ENCODE measurements around the gene C1QL1.

DNA sequence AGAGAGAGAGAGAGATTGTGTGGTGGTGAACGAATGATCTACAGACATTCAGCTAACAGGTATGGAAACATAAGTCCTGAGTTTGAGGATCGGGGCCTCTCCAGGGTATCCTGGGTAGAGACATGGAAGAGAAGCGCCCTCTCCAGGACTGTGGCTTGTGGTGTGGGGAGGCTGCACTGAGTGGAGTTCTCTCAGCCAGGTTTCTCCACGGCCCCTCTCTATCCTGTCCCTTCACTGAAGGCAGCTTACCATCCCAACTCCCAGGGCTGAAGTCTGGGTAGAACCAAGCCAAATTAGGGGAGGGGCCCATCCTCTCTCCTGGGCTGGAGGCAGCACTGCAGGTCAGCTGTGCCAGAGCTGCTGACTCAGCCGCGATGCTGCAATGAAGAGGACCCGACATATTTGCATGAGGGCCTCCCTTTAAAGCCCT, 6.2 kb downstream of the C1QL1 start:
- TF ChIP-seq, protein P1, sequence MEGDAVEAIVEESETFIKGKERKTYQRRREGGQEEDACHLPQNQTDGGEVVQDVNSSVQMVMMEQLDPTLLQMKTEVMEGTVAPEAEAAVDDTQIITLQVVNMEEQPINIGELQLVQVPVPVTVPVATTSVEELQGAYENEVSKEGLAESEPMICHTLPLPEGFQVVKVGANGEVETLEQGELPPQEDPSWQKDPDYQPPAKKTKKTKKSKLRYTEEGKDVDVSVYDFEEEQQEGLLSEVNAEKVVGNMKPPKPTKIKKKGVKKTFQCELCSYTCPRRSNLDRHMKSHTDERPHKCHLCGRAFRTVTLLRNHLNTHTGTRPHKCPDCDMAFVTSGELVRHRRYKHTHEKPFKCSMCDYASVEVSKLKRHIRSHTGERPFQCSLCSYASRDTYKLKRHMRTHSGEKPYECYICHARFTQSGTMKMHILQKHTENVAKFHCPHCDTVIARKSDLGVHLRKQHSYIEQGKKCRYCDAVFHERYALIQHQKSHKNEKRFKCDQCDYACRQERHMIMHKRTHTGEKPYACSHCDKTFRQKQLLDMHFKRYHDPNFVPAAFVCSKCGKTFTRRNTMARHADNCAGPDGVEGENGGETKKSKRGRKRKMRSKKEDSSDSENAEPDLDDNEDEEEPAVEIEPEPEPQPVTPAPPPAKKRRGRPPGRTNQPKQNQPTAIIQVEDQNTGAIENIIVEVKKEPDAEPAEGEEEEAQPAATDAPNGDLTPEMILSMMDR (conservative IDR thresholded peaks at IDR 0.05), result no peak
- no peak for TF ChIP-seq EZH2 (IDR thresholded peaks at IDR 0.05; ENCODE audit: low read depth)

Measured in PC-9 (cell line).